GM18951 (cell line): ENCODE data around the gene RBM33.

ENCODE experiments used
- POLR2A ChIP-seq: IDR thresholded peaks from 4 replicates; pipeline ENCODE4 v1.6.1; 2011; ENCODE audit warnings: mild to moderate bottlenecking; ENCODE audit not compliant: insufficient read length, insufficient read depth; ENCODE audit errors: extremely low read depth
- in situ Hi-C: fragments of 300-500 bp; cut with MboI; formaldehyde crosslinking; loops from one replicate; pipeline ENCODE4 v1.12.0; 2022; ENCODE audit warnings: low sequenced_read_pairs, mixed read lengths, inconsistent platforms; ENCODE audit not compliant: unreplicated experiment

The RBM33 gene

GRCh38 chr7:155809947-155810769 is 165.7 kb downstream of the RBM33 start:
- TF ChIP-seq POLR2A: no peak
- in situ Hi-C loops: loop anchor here (10.0 kb wide), 2 partner anchors 665 to 1005 kb away; no protein-coding TSS in a partner anchor

GRCh38 chr7:155810770-155811559 is 166.5 kb downstream of the RBM33 start:
- no peak for TF ChIP-seq POLR2A
- in situ Hi-C loops: loop anchor here (10.0 kb wide), 1 partner anchor 664 kb away; no protein-coding TSS in a partner anchor

- in situ Hi-C loops: loop anchor here (10.0 kb wide), 1 partner anchor 663 kb away; no protein-coding TSS in a partner anchor
- no peak for TF ChIP-seq POLR2A
Measured at GRCh38 chr7:155811560-155811894, 167.1 kb downstream of the RBM33 start.

GRCh38 chr7:155811895-155812761 is 167.7 kb downstream of the RBM33 start, which contains the start of gene SHH:
Gene SHH, minus strand, starts transcription at chr7:155812463. Its CDS starts 341 bp downstream, at chr7:155812122.
- TF ChIP-seq POLR2A: no peak
- in situ Hi-C loops: loop anchor here (10.0 kb wide), 1 partner anchor 663 kb away; no protein-coding TSS in a partner anchor

- in situ Hi-C loops: loop anchor here (10.0 kb wide), 1 partner anchor 662 kb away; no protein-coding TSS in a partner anchor
- no peak for TF ChIP-seq POLR2A
Measured at GRCh38 chr7:155813125-155813524, 168.7 kb downstream of the RBM33 start.

- TF ChIP-seq POLR2A: no peak
- in situ Hi-C loops: loop anchor here (10.0 kb wide), 1 partner anchor 661 kb away; no protein-coding TSS in a partner anchor
Measured at GRCh38 chr7:155813546-155814315, 169.3 kb downstream of the RBM33 start.

- TF ChIP-seq POLR2A: no peak
- in situ Hi-C loops: loop anchor here (10.0 kb wide), 1 partner anchor 660 kb away; no protein-coding TSS in a partner anchor
Measured at GRCh38 chr7:155814316-155815276, 170.1 kb downstream of the RBM33 start.

- no peak for TF ChIP-seq POLR2A
- in situ Hi-C loops: loop anchor here (10.0 kb wide), 1 partner anchor 659 kb away; no protein-coding TSS in a partner anchor
Measured at GRCh38 chr7:155815332-155816191, 171.1 kb downstream of the RBM33 start.

- in situ Hi-C loops: loop anchor here (10.0 kb wide), 1 partner anchor 659 kb away; no protein-coding TSS in a partner anchor
- TF ChIP-seq POLR2A: no peak
Measured at GRCh38 chr7:155816192-155816508, 171.7 kb downstream of the RBM33 start.

GRCh38 chr7:155816996-155817395 is 172.5 kb downstream of the RBM33 start:
- no peak for TF ChIP-seq POLR2A
- in situ Hi-C loops: loop anchor here (10.0 kb wide), 1 partner anchor 658 kb away; no protein-coding TSS in a partner anchor

GRCh38 chr7:155817515-155817914 is 173.1 kb downstream of the RBM33 start:
- in situ Hi-C loops: loop anchor here (10.0 kb wide), 1 partner anchor 657 kb away; no protein-coding TSS in a partner anchor
